Suprapubic skin (tissue), 3 donors: ENCODE measurements around the gene SLC38A1.

Experiments used
- POLR2AphosphoS5 ChIP-seq, 3 donors: sonication (generic); formaldehyde crosslinking; IDR thresholded peaks; one replicate each; pipeline ENCODE4 v1.6.1; 2017; ENCODE audit warnings: antibody characterized with exemption in 3 of 3
- TF ChIP-seq, protein P1 (sequence below), 2 donors: fragments of 200-600 bp in 1 of 2; fragments of 450-650 bp in 1 of 2; sonication (generic) in 1 of 2; IDR thresholded peaks; one replicate each; pipeline ENCODE4 v1.5.1; 2016 to 2019; ENCODE audit warnings: antibody characterized with exemption in 2 of 2, mild to moderate bottlenecking in 1 of 2, moderate library complexity in 1 of 2

DNA sequence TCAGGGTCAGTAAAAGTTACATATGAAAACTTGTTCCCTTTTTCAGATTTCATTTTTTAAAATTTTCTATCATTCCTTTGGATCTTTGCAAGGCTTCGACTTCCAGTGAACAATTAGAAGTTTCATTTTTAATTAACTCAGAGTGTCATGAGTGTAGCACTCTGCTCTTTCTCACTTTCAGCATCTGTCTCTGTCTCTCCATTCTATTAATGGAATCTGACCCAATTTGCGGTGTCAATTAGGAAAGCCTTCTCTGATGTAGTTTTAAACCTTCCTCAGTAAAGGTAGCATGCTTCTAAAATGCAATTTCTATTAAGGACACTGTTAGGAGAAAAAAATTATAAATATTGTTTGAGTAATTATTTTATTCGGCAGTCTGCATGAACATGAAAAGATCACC, 68.3 kb downstream of the SLC38A1 start:
- TF ChIP-seq POLR2AphosphoS5 (IDR thresholded peaks at IDR 0.05), result no peak
- TF ChIP-seq, protein P1, sequence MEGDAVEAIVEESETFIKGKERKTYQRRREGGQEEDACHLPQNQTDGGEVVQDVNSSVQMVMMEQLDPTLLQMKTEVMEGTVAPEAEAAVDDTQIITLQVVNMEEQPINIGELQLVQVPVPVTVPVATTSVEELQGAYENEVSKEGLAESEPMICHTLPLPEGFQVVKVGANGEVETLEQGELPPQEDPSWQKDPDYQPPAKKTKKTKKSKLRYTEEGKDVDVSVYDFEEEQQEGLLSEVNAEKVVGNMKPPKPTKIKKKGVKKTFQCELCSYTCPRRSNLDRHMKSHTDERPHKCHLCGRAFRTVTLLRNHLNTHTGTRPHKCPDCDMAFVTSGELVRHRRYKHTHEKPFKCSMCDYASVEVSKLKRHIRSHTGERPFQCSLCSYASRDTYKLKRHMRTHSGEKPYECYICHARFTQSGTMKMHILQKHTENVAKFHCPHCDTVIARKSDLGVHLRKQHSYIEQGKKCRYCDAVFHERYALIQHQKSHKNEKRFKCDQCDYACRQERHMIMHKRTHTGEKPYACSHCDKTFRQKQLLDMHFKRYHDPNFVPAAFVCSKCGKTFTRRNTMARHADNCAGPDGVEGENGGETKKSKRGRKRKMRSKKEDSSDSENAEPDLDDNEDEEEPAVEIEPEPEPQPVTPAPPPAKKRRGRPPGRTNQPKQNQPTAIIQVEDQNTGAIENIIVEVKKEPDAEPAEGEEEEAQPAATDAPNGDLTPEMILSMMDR (IDR thresholded peaks at IDR 0.05), result no peak
